Measurements from ENCODE around the gene ZNF860.
"Not testable (repeated sequence)": the region's sequence is repeated elsewhere in the genome, so short reads cannot be mapped to it uniquely, and the experiment has no call there.

ZNF860 gene

DNA sequence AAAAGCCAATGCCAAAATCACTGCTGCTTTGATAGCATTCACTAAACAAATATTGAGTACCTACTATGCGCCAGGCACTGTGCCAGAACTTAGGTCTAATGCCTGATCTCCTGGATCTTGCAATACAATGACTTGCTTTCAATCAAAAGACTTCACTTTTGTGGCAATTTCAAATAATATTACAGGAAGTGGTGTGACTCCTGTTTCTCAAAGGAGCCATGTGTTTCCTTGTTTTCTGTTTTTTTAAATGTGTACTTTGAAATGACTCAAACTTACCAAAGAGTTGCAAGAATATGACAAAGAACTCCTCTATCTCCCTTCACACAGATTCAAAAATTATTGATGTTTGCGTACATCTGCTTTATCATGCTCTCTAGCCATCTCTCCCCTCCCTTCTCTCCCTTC is 18.7 kb upstream of the ZNF860 start:
- no peak for DNase-seq

DNA sequence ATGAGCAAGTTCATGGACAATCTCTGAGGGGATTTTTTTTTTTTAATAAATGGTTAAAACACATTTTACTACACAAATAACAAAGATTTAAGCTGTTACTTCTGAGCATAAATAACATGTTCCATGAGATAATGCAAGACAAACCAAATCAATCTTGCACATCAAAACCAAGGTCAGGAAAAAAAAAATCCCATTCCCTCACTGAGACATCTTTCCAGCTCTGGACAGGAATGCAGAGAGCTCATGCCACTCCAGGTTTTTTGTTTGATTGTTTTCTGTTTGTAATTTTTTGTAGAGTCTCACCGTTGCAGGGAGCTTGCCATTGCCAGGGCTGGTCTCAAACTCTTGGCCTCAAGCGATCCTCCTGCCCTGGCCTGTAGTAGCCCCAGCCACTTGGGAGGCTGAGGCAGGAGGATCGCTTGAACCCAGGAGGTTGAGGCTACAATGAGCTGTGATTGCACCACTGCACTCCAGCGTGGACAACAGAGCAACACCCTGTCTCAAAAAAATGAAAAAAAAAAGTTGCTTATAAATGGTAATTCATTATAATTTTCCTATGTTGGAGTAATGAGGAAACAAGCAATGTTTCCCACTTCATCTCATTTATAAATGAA is 14.5 kb upstream of the ZNF860 start:
- DNase-seq, result no peak

DNA sequence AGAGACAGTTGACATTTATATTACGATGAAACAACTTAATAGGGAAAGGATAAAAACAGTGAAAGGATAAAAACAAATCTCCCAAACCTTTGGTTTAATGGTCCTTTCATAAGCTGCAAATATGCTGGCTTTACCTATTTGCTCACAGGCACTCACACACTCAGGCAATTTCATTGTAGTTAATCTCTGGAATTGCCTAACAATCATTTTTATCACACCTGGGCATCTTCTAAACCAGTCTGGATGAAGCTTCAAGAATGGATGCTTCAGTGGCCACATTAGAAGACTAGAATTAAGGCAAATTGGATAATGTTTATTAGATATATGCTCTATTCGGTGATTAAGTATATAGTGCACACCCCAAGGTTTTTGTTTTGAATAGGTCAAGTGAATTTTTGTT is 14.0 kb upstream of the ZNF860 start:
- DNase-seq, result no peak

DNA sequence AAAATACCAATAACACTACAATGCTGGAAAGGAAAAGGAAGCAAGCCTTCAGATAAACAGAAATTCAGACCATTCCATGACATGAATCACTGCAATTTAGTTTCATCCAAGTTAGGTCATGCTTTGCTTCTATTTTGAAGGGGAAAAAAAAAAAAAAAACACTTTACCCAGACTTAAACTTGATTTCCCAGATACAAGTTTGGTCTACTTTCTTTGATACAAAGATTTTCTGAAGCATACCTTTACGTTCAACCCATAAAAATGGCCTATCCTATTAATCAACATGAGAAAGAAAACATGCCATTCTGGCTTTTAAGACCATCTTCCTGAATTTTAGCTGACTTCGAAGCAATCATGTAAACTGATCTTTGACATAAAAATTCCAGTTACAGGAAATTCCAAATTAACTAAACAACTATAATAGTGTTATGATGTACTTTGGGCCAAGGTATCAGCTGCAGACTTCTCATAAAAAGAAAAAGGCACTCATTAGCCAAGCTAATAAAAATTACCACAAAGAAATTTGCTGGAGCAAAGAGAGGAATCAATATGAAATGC is 13.1 kb upstream of the ZNF860 start:
- DNase-seq, result no peak

DNA sequence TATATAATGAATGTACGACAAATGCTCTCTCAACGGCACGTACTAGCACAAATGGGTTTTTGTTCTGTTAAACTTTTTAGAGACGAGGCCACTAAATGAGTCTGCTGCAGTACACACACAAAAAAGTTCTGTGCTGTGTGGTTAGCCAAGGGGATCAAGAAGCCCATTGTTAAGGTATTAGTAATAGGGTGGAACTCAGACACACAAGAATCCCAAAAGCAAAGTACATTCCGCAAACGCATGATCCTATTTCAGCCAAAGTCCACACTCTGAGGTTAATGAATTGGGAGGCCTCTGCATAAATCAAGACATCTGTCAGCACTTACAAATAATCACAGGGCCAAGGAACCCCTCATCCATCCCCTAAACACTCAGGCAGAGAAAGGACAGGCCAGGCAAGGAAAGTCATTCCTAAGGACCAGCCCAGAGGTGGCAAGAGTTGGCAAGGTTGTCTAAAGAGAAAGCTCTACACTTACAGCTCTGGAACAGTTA is 12.6 kb upstream of the ZNF860 start:
- no peak for DNase-seq

DNA sequence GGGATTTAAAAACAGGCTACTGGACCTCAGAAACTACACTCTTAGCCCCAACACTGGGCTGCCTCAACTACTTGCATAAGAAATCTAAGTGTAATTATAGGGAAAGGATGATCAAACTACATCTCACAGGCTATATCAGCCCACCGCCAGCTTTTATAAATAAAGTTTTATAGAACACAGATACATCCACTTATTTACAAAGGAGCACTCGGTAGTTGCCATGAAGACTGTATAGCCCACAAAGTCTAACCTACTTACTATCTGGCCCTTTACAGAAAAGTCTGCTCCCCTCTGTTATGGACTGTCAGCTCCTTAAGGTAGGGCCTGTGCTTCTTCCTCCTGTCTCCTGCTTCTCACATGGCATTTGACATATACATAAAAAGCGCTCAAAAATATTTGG is 9.9 kb upstream of the ZNF860 start:
- no peak for DNase-seq

DNA sequence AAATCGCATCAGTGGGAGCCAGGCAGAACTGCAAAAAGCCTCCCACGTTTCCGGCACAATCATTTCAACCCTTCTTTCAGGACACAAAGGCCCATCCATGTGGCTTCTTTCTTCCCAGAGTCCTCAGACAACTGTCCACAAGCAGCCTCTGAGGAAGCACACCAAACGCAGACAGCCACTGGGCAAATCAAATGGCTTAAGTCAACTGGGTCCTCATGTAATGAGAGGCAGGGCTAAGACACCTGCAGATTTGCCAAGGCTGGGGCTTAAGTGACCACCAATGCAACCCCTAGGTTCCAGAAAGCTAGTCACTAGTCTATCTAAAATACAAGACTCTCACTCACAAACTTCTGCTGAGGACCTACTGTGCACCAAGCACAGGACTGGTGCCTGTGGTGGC is 8.5 kb upstream of the ZNF860 start:
- no peak for DNase-seq

DNA sequence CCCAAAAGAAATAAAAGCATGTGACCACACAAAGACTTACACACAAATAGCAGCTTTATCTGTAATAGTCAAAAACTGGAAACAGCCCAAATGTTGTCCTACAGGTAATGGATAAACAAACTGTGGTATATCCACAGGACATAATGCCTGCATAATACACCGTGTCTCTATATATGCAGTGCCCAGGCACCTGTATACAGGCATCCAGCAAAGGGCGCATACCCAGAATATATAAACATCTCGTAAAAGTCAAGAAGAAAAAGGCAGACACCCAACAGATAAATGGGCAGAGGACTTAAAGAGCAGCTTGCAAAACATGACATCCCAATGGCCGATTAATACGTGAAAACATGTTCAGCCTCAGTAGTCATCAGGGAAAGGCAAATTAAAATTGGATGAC is 7.7 kb upstream of the ZNF860 start:
- no peak for DNase-seq

DNA sequence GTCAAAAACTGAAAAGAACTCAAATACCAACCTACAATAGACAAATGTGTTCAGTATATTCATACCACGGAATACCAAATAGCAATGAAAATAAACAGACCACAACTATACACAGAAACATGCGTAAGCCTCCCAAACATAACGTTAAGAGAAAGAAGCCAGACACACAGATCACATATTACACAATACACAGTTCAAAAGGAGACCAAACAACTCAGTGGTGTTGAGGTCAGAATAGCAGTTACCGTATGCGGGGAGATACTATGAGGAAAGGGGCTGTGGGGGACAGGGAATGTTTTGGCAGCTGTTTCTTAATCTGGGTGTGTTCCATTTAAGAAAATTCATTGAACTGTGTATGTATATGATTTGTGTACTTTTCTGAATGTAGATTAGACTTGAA is 7.1 kb upstream of the ZNF860 start:
- DNase-seq, result no peak

DNA sequence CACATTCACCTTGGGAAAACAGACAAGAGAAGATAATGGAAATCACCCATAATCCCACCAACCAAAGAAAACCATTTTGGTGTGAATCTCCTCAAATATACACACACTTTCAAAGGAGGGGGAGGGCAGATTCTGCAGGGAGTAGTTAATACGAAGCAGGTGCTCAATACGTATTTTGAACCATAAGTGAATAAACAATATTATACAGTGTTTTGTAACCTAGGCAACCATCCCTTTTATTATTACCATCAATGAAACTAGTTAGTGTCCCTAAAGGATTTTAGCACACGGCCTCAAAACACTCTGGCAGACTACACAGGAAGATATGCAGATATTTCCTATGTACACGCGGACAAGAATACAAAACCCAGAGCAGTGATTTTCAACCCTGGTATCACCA is 6.6 kb upstream of the ZNF860 start:
- no peak for DNase-seq

DNA sequence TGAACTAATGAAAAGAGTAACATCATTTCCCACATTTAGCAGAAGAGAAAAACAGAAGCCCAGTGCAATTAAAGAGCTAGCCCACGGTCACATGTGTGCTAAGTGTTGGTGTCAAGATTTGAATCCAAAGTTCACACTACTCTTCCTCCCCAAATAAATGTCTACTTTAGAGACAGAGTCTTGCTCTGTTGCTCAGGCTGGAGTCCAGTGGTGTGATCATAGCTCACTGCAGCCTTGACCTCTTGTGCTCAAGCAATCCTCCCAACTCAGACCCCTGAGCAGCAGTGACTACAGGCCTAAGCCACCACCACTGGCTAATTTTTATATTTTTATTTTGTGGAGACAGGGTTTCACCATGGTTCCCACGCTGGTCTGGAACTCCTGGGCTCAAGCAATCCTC is 5.2 kb upstream of the ZNF860 start:
- no peak for DNase-seq

DNA sequence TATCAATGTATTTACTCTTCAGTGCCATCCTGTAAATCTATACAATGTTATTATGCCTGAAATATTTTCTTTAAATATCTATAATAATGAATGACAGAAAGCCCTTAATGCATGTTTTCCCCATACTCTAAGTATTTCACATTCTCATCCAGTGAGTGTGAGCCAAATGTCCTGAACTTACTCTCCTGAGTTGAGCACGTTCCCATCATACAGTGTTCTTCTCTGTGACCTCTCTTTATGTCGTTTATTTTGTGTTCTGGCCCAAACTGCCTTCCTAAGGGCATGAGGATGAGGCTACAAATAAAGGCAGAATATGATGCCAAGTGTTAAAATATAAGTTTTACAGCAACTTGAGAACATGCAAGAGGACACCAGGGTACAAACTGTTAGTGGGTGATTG is 3.8 kb upstream of the ZNF860 start:
- DNase-seq, result no peak

DNA sequence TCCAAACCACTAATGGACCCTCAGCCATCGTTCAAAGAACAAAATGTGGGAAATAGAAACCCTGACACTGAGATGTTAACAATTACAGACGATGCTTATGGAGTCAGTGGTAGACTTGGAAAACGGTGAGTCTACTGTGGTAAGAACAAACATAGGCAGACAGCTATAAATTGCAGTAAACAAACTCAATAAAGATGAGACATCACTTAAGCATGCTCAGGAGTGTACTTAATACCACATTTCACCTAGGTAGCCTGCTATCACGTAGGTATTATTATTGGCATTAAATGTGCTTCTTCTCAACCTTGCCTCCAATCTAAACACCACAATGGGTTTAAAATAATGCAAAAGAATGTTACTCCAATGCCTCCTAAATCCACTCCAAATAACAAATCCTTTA is 3.0 kb upstream of the ZNF860 start:
- DNase-seq, result no peak

DNA sequence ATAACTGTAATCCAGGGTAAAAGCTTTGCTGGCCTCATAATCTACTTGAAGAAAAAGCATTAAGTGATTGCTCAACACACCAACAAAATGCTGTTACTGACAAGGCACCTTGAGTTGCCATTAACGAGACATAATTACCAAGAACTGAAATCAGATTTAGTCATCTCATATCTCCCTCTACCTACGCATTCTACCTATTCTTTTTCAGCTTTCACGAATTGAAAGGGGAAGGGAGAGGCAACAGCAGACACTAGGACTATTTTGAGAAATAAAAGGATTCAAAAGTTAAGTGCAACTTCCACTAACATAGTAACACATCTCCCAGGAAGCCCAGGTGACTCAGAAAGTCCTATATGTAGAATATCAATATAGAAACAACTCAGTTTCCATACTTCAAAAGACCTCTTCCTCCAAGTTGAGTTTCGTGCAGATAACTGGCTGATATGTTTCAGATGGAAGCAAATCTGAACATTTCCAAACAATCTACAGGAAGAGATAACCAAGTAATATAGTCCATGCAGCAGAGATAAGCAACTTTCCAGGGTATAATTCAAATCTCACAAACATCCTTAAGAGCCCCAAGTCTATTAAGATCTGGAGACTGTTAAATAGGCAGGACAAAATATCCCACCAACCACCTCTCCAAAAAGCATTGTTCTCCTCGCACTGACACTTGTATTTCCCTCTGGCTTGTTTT is 2.4 kb upstream of the ZNF860 start:
- DNase-seq, result no peak

DNA sequence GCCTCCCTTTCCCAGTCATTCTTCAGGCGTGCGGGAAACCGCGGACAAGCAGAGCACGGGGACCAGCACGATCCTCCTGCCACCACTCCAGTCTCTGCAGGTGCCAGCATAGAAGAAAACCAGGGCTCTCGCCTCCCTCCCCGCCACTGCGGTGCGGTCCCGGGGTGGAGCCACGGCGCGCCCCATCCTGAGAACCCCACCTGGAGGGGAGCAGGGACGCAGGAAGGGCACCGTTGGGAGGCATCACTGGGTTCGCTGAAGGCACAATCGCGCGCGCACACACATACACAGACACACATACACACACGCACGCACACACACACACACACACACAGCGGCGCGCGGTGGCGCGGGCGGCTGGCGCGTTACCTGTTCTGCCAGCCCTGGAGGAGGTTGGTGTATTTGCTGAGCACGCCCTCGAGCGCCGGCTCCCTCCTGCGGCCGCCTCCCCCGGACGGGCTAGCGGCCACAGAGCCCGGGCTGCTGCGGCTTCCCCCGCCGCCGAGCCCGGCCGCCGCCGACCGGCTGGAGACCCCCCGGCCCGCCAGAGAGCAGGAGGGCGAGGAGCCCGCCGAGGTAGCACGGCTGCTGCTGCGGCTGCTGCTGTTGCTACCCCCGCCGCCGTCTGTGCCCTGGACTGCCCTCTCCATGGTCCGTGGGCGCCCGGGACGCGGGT is 882 bp upstream of the ZNF860 start:
- DNase-seq, result no peak

DNA sequence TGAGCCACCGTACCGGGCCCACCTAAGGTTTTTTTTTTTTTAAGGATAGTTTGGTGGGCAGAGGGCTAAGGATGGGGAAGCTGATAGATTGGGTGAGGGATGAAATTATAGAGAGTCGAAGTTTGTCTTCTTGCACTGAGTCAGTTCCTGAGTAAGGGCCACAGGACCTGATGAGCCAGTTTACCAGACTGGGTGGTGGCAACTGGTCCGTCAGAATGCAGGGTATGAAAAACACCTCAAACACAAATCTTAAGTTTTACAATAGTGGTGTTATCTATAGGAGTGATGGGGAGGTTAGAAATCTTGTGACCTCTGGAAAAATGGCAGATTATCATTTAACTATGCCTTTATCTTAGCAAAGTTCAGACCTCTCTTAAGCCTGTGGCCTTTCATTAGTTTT is 2.8 kb downstream of the ZNF860 start:
- DNase-seq, result no peak

DNA sequence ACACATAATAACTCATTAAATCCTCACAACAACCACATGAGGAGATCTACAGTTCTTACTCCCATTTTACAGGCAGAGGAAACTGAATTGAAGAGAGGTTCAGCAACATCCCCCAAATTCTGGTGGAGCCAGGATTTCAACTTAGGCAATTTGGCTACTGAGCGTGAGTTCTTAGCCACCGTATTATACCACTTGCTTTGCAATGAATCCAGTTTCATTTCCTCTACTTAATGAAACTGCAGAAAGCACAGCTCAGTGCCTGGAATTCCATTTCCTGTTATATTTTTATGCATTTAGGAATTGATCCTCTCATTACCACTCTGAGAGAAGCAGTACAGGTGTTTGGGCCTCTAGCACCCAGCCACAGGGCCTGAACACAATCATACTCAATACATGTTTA is 4.3 kb downstream of the ZNF860 start:
- DNase-seq, result no peak

DNA sequence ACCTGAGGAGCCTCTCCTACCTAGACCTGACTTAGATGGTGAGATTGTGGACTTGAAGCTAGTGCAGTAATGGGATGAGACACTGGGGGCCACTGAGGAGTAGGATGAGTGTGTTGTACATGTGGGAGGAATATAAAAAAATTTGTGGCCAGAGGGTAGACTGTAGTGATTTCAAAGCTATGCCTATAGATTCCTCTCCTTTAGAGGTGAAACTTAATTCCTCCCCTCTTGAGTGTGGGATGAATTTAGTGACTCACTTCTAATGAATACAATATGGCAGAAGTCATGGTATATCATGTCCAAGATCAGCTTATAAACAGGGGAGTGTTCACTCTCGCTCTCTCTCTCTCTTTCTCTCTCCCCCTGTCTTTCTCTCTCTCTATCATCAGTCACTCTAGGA is 6.7 kb downstream of the ZNF860 start:
- no peak for DNase-seq

DNA sequence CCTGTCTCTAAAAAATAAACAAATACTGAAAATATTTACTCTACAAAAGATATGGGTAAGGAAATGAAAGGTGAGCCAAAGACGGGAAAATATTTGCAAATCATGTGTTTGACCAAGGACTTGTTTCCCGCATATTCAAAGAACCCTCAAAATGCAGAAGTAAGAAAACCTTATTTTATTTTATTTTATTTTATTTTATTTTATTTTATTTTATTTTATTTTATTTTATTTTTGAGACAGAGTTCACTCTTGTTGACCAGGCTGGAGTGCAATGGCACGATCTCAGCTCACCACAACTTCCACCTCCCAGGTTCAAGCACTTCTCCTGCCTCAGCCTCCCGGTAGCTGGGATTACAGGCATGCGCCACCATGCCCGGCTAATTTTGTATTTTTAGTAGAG is 11.4 kb downstream of the ZNF860 start:
- not testable (repeated sequence) for DNase-seq

DNA sequence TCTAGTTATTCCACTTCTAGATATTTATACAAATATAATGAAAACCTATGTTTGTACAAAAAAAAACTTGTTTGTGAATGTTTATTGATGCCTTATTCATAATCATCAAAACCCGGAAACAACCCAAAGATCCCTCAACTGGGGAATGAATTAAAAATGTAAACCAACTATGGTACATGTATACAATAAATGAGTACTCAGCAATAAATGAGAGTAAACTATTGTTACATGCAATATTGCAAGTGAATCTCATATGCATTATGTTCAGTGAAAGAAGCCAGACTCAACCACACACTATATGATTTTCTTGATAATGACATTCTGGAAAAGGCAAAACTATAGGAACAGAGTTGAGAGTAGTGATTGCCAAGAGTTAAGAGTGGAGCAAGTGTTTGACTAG is 12.3 kb downstream of the ZNF860 start:
- DNase-seq, result no peak

DNA sequence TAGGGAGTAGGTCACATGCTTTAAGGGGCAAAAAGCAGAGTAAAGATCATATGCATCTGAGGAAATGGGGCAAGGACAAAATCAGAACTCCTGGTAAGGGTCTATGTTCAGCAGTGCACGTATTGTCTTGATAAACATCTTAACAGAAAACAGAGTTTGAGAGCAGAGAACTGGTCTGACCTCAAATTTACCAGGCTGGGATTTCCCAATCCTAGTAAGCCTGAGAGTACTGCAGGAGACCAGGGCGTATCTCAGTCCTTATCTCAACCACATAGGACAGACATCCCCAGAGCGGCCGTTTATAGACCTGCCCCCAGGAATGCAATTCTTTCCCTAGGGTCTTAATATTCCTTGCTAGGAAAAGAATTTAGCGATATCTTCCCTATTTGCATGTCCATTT is 13.5 kb downstream of the ZNF860 start:
- not testable (repeated sequence) for DNase-seq

DNA sequence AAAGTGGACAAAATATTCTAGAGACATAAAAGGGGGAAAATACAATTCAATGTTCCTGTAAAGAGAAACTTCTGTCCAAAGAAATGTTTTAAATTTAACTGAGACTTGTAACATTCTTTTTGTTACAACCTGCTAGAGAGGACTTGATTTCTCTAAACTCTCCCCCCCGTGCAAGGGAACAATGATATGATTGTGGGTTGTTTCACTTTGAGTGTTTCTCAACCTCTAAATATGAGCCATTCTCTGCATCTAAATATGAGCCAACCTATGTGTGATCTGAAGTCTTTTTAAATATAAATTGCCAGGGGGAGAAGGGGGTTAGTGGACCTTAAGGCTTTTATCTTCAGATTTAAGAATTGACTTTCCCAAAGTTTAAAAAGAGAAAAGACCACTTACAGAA is 14.6 kb downstream of the ZNF860 start:
- DNase-seq, result no peak

DNA sequence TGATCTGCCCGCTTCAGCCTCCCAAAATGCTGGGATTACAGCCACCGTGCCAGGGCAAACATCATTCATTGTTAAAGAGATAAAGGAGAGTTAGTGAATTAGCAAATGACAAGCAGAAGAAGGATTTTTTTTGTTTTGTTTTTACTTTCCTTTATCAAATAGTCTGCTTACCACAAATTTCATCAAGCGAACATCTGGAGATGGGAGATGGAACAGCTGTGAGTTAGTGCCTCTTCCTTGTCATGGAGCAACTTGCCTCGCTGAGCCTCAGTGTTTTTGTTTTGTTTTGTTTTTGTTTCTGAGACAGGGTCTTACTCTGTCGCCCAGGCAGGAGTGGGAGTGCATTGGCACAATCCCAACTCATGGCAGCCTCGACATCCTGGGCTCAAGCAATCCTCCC is 15.9 kb downstream of the ZNF860 start:
- DNase-seq, result no peak

DNA sequence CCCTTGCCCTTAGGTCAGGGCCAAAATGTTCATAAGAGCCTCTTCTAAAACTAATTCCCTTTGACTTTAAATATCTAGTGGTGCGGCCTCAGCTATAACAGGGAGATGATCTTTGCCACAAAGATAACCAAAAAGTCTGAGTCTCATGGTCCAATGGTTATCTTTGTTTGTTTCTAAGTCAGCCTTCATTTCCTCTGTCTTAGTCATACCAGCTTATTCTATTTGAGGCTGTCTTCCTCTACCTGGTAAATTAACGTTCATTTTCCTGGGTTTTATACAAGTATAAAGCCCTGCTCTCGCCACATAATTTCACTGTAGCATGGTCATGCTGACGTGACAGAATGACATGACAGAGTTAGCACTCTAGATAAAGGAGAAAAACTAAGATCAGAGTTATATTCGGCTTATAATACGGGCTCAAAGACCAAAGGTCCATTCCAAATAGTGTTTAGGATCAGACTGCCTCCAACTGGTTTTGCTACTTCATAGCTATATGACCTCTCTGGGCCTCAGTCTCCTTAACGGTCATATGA is 18.4 kb downstream of the ZNF860 start:
- no peak for DNase-seq
